ENCODE data around the gene STIL. TPM values are rescaled to one million over a fixed set of nuclear protein-coding genes. Genes with fewer than 3 reads are reported as not detected.

Gene STIL
- total and polyA plus RNA-seq, 2 of the 13 experiments (the other 11 are each of a cell fraction or from before 2014, with no cell fraction given): 13.7 to 18.6 TPM

- no peak for TF ChIP-seq HNRNPUL1 (IDR thresholded peaks at IDR 0.05; ENCODE audit: low read depth, low read length)
- no peak for TF ChIP-seq BCLAF1 (IDR thresholded peaks at IDR 0.05)
- TF ChIP-seq ZNF792 (CRISPR knock-in tag; IDR thresholded peaks at IDR 0.05): no peak
- peak; percentile 8; the same call in 1 of the 2 replicates for TF ChIP-seq ERF (CRISPR knock-in tag; IDR thresholded peaks at IDR 0.05)
- TF ChIP-seq RORA (CRISPR knock-in tag; IDR thresholded peaks at IDR 0.05): no peak
- 0 out of 2 replicates have a peak, but pooled peaks have one; percentile 32 for TF ChIP-seq ZNF180 (CRISPR knock-in tag; IDR thresholded peaks at IDR 0.05; ENCODE audit: borderline replicate concordance, low read depth)
- TF ChIP-seq PBX3 (CRISPR knock-in tag; IDR thresholded peaks at IDR 0.05; ENCODE audit: borderline replicate concordance): no peak
- TF ChIP-seq ZNF589 (CRISPR knock-in tag; conservative IDR thresholded peaks at IDR 0.05): no peak
- no peak for TF ChIP-seq TEAD3 (CRISPR knock-in tag; optimal IDR thresholded peaks at IDR 0.05; ENCODE audit: borderline replicate concordance)
- no peak for TF ChIP-seq ONECUT2 (CRISPR knock-in tag; IDR thresholded peaks at IDR 0.05)
- TF ChIP-seq ZNF552 (CRISPR knock-in tag; IDR thresholded peaks at IDR 0.05; ENCODE audit: borderline replicate concordance): no peak
- TF ChIP-seq ZSCAN22 (CRISPR knock-in tag; IDR thresholded peaks at IDR 0.05): no peak
- no peak for TF ChIP-seq THAP7 (CRISPR knock-in tag; IDR thresholded peaks at IDR 0.05)
- TF ChIP-seq SALL1 (CRISPR knock-in tag; IDR thresholded peaks at IDR 0.05): peak; percentile 11; the same call in 1 of the 2 replicates
- TF ChIP-seq ZNF879 (CRISPR knock-in tag; IDR thresholded peaks at IDR 0.05): no peak
- TF ChIP-seq ZSCAN20 (CRISPR knock-in tag; IDR thresholded peaks at IDR 0.05; ENCODE audit: borderline replicate concordance): 0 out of 2 replicates have a peak, but pooled peaks have one; percentile 73
- no peak for TF ChIP-seq JUNB (CRISPR knock-in tag; IDR thresholded peaks at IDR 0.05; ENCODE audit: borderline replicate concordance)
- TF ChIP-seq CBX1 (IDR thresholded peaks at IDR 0.05; ENCODE audit: low read depth): no peak
- no peak for TF ChIP-seq ESRRA (CRISPR knock-in tag; IDR thresholded peaks at IDR 0.05; ENCODE audit: low read depth)
- peak; percentile 1 for TF ChIP-seq KLF6 (CRISPR knock-in tag; IDR thresholded peaks at IDR 0.05)
- 0 out of 2 replicates have a peak, but pooled peaks have one; percentile 41 for TF ChIP-seq ZFP37 (CRISPR knock-in tag; IDR thresholded peaks at IDR 0.05; ENCODE audit: borderline replicate concordance)
- TF ChIP-seq ZBTB25 (CRISPR knock-in tag; IDR thresholded peaks at IDR 0.05): no peak; the same call in 1 of the 2 replicates
These were observed 20.2 kb upstream of the STIL start (continued) for GRCh38 chr1:47333922-47334764.

All from HepG2 (cell line).